DOHH2 (cell line): ENCODE results near the gene GFY.

Experiments
- EZH2phosphoT487 ChIP-seq: fragments of 200-600 bp; sonication (generic); IDR thresholded peaks from 2 replicates; pipeline ENCODE4 v1.6.1; 2017; ENCODE audit warnings: borderline replicate concordance, mild to moderate bottlenecking, antibody characterized with exemption, low read length, moderate library complexity, mixed read lengths
- TF ChIP-seq, protein P1 (sequence below): fragments of 200-600 bp; sonication (generic); IDR thresholded peaks from one replicate; pipeline ENCODE4 v1.5.1; 2014; ENCODE audit warnings: antibody characterized with exemption, mild to moderate bottlenecking, low read depth, low read length; ENCODE audit not compliant: poor library complexity, severe bottlenecking

DNA sequence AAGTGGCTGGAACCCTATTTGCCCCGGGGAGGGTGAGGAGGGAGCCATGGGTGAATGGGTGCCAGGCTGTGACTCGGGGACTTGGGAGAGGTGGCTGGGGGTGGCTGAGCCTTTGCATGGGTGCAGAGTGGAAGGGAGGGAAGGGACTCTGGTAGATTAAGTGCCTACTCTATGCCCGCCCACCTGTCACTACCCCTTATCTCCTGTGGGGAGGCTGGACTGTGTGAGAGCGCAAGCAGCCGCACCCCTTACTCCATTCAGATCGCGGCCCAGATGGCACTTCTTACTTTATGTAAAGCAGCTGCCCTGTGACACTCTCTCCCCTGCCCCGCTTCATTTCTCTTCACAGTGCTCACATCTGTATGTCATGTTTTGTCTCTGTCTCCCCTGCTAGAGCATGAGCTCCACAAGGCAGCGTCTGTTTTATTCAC is 34.2 kb upstream of the GFY start:
- TF ChIP-seq, protein P1, sequence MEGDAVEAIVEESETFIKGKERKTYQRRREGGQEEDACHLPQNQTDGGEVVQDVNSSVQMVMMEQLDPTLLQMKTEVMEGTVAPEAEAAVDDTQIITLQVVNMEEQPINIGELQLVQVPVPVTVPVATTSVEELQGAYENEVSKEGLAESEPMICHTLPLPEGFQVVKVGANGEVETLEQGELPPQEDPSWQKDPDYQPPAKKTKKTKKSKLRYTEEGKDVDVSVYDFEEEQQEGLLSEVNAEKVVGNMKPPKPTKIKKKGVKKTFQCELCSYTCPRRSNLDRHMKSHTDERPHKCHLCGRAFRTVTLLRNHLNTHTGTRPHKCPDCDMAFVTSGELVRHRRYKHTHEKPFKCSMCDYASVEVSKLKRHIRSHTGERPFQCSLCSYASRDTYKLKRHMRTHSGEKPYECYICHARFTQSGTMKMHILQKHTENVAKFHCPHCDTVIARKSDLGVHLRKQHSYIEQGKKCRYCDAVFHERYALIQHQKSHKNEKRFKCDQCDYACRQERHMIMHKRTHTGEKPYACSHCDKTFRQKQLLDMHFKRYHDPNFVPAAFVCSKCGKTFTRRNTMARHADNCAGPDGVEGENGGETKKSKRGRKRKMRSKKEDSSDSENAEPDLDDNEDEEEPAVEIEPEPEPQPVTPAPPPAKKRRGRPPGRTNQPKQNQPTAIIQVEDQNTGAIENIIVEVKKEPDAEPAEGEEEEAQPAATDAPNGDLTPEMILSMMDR = no peak
- no peak for TF ChIP-seq EZH2phosphoT487
